ENCODE data around the gene MAS1. TPM values are rescaled to one million over a fixed set of nuclear protein-coding genes. Genes with fewer than 3 reads are reported as not detected.

The MAS1 gene
- total RNA-seq, 3 donors from 2014 or later (not counting 1 experiment from before 2014, with no cell fraction given): not detected

DNA sequence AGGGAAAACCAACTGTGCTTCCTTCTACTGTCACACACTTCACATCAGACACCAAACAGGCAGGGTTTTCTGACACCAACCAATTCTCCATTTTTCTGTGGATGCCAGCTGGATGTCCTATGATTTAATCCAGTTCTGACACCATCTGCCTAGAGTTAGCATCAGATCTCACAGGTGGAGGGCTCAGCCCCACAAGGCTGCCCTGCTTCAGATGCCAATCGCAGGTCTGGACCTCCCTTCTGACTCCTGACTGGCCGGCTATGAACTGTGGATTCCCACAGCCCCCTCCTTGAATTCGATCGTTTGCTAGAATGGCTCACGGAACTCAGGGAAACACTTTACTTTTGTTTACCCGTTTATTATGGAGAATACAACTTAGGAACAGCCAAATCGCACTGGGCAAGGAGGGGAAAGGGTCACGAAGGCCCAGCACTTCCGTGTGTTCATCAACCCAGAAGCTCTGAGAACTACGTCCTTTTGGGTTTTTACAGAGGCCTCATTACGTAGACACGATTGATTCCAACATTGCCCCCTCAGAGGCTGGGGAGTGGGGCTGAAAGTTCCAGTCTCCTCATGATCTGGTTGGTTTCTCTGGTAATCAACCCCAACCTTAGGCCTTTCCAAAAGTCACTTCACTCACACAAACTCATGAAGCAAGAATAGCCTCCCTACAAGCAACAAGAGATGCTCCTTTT is 25.4 kb upstream of the MAS1 start:
- ATAC-seq: no peak
- no peaks in the 10 kb centered on the region for H3K4me1 ChIP-seq (ENCODE audit: control insufficient read depth, insufficient read depth, low read length)
- intact Hi-C loops (cut with micrococcal nuclease): loop anchor here (10.0 kb wide), 1 partner anchor 209 kb away; no protein-coding TSS in a partner anchor
- TF ChIP-seq CTCF (IDR thresholded peaks at IDR 0.05): no peak
- H3K4me3 ChIP-seq (ENCODE audit: low read length): no peak overlapping the region
- no peaks in the 10 kb centered on the region for H3K36me3 ChIP-seq (ENCODE audit: control insufficient read depth, insufficient read depth, low read length)
- peaks cover 2% of the 10 kb centered on the region for H3K27me3 ChIP-seq (ENCODE audit: control insufficient read depth, insufficient read depth, low read length)
- peaks cover 10 to 19% of the 10 kb centered on the region in 2 donors for H3K27me3 Mint-ChIP-seq (ENCODE audit: low read depth in 2 of 2)
- H3K4me3 Mint-ChIP-seq: no peak overlapping the region
- no peak for DNase-seq
- no peaks in the 10 kb centered on the region for H3K9me3 ChIP-seq (ENCODE audit: control insufficient read depth, insufficient read depth, low read length)
- H3K9me3 Mint-ChIP-seq: no peaks in the 10 kb centered on the region
- H3K36me3 Mint-ChIP-seq: no peaks in the 10 kb centered on the region
- no peak overlapping the region for H3K27ac Mint-ChIP-seq
- H3K27ac ChIP-seq (ENCODE audit: low read length): no peak overlapping the region
- no peaks in the 10 kb centered on the region for H3K4me1 Mint-ChIP-seq
- 94% methylated on average over 12 of the region's 12 CpGs for WGBS (ENCODE audit: insufficient coverage)

DNA sequence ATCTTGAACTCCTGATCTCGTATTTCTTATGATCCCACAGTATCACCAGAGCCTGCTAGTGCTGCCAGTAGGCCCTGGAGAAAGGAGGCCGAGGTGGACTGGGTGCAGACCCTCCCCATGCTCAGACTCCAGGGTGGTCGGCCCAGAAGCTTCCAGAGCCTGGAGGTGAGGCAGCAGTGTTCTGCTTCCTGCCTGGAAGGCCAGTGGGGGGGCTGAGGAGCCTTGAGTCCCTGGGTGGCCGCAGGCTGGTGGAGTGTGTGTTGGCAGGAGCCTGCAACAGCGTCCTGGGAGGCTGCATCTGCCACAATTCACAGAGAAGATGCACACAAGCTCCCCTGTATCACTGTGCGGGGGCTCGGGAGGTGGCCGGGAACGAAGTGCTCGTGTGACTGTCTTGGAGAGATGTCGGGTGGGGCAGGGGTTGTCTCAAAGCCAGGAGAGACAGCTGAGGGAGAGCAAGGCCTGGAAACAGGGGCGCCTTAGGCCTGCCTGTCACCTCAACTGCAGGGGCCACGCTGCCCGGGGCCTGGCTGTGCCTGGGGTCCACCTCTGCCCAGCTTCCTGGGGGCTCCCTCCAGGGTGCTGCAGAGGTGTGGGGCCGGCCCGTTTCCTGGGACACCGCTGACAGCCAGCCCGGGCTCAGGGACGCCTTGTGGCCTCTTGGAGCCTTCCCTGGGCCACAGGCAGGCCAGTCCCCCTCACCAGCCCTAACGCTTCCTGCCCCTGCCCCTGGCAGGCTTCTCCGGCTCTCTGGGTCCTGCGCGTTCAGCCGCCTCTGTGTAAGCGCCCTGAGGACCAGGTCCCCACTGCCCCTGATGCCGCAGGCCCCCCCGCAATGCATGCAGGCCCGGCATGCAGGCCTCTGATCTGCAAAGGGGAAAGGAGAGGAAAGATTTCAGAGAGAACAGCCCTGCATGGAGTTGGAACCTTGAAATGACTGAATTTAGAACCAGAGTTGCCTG is 24.2 kb upstream of the MAS1 start:
- Mint-ChIP-seq H3K27ac (no peak overlapping the region), H3K4me1 (no peaks in the 10 kb centered on the region), H3K36me3 (no peaks in the 10 kb centered on the region), H3K4me3 (no peak overlapping the region), H3K27me3 (ENCODE audit: low read depth in 2 of 2) (peaks cover 10 to 12% of the 10 kb centered on the region in 2 donors), H3K9me3 (no peaks in the 10 kb centered on the region)
- Histone ChIP-seq H3K27ac (ENCODE audit: low read length) (no peak overlapping the region), H3K27me3 (ENCODE audit: control insufficient read depth, insufficient read depth, low read length) (no peaks in the 10 kb centered on the region), H3K36me3 (ENCODE audit: control insufficient read depth, insufficient read depth, low read length) (no peaks in the 10 kb centered on the region), H3K4me1 (ENCODE audit: control insufficient read depth, insufficient read depth, low read length) (no peaks in the 10 kb centered on the region), H3K9me3 (ENCODE audit: control insufficient read depth, insufficient read depth, low read length) (no peaks in the 10 kb centered on the region), H3K4me3 (ENCODE audit: low read length) (no peak overlapping the region)
- ATAC-seq (no peak), DNase-seq (no peak)
- no peak for TF ChIP-seq CTCF (IDR thresholded peaks at IDR 0.05)
- intact Hi-C loops (cut with micrococcal nuclease): loop anchor here (10.0 kb wide), 1 partner anchor 208 kb away; no protein-coding TSS in a partner anchor
- 88% methylated on average over 28 of the region's 28 CpGs for WGBS (ENCODE audit: insufficient coverage)

DNA sequence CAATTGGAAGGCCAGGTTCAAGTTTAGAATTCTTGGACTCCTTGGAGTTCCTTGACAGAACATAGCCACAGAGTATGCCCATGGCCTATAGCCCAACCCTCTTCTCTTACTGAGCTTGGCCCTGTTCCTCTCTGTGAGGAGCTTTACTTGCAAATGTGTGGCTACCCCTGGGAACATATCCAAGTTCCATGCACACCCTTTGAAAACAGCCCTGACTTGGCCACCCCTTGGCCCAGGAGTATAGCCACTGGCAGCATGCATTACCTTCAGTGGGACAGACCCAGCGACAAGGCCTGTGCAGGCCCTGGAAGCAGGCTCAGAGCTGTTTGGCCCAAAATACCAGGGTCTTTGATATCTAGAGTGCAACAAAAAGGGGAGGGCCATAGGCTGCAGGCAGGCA is 19.5 kb upstream of the MAS1 start:
- 100% methylated on average over 1 of the region's 1 CpG for WGBS (ENCODE audit: insufficient coverage)
- no peak for TF ChIP-seq CTCF (IDR thresholded peaks at IDR 0.05)
- Histone ChIP-seq H3K9me3 (ENCODE audit: control insufficient read depth, insufficient read depth, low read length) (no peaks in the 10 kb centered on the region), H3K4me3 (ENCODE audit: low read length) (no peak overlapping the region), H3K4me1 (ENCODE audit: control insufficient read depth, insufficient read depth, low read length) (no peaks in the 10 kb centered on the region), H3K27me3 (ENCODE audit: control insufficient read depth, insufficient read depth, low read length) (no peaks in the 10 kb centered on the region), H3K27ac (ENCODE audit: low read length) (no peak overlapping the region), H3K36me3 (ENCODE audit: control insufficient read depth, insufficient read depth, low read length) (no peaks in the 10 kb centered on the region)
- intact Hi-C loops (cut with micrococcal nuclease): no loop called here
- H3K27me3 Mint-ChIP-seq (ENCODE audit: low read depth in 2 of 2): peaks cover 0 to 5% of the 10 kb centered on the region in 2 donors
- no peak overlapping the region for H3K4me3 Mint-ChIP-seq
- H3K36me3 Mint-ChIP-seq: no peaks in the 10 kb centered on the region
- H3K27ac Mint-ChIP-seq: no peak overlapping the region
- DNase-seq: no peak
- ATAC-seq: no peak
- no peaks in the 10 kb centered on the region for H3K9me3 Mint-ChIP-seq
- H3K4me1 Mint-ChIP-seq: peaks cover 5 to 7% of the 10 kb centered on the region in 2 donors

Data from natural killer cell (primary cell).